DLD1 (cell line): ENCODE data around the gene PTGR1.
"Not testable (repeated sequence)": the region's sequence is repeated elsewhere in the genome, so short reads cannot be mapped to it uniquely, and the experiment has no call there.

Experiments
- in situ Hi-C: cut with HindIII; loops from 2 replicates; pipeline ENCODE4 v1.10.0; 2017; ENCODE audit warnings: low sequenced_read_pairs

Gene PTGR1

DNA sequence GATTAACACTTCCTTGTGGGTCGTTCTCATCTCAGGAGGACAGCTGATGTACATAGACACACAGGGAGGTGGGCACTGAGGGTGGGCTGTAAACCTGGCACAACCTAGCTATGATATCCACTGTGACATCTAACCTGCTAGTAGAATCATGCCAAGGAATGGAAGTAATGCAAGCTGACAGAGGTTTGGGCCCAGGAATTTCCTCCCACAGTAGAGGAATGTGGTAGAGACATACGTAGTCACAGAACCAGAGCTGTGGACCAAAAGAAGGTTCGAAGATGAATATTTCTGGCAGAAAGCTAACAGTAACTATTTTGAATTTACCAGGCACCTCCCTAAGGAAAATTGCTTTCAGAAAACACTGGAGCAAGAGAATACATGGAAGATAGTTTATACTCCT lies 16.5 kb upstream of the PTGR1 start:
- in situ Hi-C loops: no loop called here

DNA sequence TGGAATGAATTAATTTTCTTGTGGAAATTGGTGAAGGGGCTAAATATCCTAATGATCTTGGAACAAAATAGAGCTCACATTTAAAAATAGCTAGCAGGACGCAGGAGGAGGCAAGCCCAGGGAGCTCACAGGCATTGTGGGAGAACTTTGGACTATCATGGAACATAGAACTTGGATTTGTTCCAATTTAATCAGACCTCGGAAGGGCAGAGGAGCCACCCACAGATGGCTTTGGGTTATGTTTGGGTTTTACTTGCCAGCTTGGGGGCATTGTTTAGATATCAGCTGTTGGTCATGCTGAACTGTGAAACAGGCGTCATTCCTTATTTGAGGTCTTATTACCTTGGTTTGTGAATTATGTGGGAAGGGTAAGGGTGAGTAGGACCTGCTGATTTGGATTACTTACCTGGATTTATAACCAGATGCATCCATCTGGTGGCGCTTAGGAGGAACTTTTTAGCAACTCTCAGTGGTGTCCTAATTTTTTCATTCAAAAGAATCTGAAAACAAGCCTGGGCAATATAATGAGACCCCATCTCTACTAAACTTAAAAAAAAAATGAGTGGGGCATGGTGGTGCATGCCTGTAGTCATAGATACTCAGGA lies 14.1 kb upstream of the PTGR1 start:
- in situ Hi-C loops: no loop called here

DNA sequence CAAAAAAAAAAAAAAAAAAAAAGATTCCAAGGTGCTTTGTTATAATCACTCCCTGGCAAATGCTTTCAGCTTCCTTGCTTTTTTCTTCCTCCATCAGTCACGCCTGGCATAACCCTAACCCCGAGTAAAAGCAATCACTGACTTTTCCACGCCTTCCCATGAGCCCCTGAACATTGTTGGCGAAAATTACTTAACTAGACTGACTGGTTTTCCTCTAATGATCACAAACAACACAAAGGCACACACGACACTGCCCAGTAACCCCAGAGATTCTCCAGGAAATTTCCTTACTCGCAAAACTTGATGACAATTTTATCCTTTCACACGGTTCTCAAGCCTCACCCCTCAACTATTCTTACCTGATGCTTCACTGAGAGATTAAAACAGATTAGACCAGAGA lies 11.4 kb upstream of the PTGR1 start:
- in situ Hi-C loops: no loop called here

DNA sequence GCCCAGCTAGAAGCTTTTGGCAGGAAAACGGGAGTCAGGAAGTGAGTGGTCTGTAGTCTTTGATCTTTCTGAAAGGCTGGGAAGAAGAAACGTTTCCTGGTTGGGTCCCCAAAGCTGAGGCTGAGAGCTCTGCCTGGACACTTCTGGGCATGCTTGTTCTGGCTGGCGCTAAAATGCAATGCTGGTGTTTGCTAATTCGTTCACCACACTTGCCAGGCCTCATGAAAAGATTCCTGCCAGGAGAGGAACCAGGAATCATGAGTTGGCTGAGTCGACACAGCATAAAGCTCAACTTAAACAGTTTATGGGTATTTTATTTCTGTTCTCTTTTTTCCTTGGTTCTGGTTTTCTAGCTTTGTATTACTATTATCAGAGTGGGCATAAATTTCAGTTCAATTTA lies 10.7 kb upstream of the PTGR1 start:
- in situ Hi-C loops: no loop called here

DNA sequence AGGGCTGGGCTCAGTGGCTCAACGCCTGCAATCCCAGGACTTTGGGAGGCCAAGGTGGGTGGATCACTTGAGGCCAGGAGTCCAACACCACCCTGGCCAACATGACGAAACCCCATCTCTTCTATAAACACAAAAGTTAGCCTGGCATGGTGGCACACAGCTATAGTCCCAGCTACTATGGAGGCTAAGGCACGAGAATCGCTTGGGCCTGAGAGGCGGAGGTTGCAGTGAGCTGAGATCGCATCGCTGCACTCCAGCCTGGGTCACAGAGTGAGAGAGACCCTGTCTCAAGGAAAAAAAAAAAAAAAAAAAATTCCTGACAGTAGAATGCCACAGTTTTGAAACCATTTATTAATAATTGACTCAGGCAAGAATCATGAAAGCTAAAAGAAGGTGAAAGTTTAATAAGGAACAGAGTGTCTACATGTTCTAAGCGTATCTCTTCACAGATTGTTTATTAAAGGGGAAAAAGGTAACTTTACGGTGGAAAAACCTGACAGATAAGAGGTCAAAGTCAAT lies 5.7 kb upstream of the PTGR1 start:
- in situ Hi-C loops: no loop called here

DNA sequence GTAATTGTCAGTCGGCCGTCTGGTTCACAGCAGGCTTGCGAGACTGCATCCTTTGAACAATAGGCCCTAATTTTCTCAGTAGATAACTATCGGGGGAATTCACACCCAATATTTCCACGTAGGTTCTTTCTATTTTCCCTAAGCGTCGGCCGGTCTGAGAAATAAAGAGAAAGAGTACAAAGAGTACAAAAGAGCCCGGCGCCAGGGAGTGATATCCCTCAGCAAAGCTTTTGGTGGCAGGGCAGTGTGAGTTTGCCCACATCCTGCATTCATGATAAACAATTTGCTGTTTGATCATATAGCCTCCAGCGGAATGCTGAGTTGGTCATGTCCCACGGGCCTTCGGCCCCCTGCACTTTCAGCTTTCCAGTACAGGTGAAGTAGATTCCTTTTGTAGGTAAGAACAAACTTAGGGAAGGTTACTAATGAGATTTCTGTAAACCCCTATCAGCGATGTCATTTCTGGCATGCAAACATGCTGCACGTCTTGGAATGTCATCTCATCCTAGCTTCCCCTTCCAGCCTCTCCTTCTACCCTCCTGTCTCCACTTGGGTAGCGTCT lies 4.7 kb upstream of the PTGR1 start:
- in situ Hi-C loops: no loop called here

DNA sequence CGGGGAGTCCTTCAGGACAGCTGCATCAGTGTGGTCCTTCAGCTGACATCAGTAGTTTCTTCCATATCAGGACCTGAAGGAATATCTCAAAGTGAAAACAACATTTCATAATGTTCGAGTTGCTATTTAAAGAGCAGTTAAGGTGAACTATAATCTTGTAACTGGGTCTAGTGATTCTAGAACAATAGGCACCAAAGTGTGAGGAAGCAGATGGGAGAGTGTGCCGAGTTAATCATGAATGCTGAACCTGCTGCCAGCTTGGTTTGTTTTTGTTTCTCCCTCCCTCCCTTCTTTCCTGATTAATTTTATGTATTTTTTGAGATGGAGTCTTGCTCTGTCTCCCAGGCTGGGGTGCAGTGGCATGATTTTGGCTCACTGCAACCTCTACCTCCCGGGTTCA lies 3.6 kb upstream of the PTGR1 start:
- in situ Hi-C loops: no loop called here

DNA sequence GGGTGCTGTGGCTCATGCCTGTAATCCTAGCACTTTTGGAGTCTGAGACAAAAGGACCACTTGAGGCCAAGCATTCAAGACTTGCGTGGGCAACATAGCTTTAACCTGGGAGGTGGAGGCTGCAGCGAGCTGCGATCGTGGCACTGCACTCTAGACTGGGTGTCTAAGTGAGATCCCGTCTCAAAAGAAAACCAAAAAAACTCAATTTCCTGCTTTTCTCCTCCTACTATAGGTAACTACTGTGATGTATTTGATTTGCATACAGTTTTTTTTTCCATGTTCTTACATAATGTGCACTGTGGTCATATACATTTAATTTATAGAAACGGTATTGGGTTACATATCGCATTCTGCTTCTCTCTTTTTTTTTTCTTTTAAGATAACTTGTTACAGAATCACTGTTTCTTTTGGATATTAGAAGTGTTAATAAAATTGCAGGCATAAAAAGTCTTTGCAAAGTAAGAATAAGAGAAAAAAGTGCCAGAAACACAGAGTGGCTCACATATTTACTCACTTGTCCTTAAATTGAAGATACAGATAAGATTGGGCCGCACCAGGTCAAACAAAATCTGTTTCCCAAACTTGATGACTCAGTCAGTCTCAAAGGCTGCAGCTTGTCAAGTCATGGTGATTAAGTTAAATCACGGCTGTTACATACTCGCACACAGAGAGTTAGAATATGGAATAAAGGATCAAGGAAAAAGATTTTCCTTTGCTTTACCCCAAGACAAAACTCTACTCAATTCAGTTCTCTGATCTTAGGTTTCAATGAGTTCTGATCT lies 2.0 kb upstream of the PTGR1 start:
- in situ Hi-C loops: no loop called here

DNA sequence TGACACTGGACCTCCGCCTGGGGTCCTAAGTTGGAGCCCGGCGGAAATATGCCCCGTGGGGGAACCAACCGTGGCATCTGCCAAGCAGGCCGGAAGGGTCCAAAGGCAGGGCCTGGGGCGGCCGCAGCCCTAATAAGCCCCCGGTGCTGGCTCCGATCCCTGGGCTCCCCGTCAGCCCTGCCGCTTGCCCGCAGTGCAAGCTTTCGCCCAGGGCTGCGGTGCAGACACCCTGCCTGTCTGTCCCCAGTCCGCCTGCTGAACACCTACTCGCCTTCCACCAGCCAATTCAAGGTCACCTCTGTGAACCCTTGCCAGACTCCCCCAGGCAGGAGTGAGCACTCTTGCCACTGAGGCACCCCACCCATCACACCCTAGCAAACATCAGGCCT lies 502 bp upstream of the PTGR1 start:
- in situ Hi-C loops: loop anchor here (10.0 kb wide), 1 partner anchor 205 kb away; no protein-coding TSS in a partner anchor

DNA sequence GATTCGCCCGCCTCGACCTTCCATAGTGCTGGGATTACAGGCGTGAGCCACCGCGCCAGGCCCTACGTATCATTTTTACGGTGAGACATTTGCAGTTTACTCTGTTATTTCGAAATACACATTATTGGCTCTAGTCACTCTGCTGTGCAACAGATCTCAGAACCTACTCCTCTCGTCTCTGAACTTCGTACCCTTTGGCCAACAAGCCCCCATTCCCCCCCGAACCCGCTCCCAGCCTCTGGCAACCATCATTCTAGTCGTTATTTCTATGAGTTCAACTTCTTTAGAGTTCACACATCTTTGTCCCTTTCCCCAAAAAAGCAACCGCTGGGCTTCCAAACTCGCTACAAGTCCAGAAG lies 735 bp downstream of the PTGR1 start:
- in situ Hi-C loops: loop anchor here (10.0 kb wide), 1 partner anchor 204 kb away; no protein-coding TSS in a partner anchor

DNA sequence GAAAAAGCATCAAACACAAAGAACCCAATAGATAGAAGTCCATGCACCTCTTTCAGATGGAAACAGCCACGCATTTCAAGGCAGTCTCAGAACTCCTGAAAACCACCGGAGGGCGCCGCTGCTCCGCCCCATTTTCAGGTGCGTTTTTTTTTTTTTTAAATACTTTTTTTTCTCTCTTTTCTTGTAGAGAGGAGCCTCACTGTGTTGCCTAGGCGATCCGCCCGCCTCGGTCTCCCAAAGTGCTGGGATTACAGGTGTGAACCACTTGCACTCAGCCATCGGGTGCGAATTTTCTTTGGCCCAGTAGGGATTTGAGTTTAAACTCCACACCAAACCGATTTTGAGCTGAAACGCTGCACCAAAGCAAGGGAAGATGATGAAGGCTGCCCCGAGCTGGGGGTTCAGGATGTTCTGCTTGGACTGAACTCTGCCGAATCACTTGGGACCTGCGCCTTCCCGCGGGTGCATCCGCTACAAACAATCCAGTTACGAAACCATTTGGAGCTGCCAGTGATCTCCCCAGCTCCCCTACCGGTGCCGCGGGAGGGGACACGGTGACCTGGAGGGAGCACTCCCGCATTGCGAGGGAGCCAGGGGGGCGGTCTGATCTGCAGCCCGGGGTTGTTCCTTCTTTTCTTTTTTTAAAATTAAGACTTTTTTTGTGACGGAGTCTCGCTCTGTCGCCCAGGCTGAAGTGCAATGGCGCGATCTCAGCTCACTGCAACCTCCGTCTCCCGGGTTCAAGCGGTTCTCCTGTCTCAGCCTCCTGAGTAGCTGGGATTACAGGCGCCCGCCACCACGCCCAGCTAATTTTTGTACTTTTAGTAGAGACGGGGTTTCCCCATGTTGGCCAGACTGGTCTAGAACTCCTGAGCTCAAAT lies 1.4 kb downstream of the PTGR1 start:
- in situ Hi-C loops: loop anchor here (10.0 kb wide), 1 partner anchor 203 kb away; no protein-coding TSS in a partner anchor

DNA sequence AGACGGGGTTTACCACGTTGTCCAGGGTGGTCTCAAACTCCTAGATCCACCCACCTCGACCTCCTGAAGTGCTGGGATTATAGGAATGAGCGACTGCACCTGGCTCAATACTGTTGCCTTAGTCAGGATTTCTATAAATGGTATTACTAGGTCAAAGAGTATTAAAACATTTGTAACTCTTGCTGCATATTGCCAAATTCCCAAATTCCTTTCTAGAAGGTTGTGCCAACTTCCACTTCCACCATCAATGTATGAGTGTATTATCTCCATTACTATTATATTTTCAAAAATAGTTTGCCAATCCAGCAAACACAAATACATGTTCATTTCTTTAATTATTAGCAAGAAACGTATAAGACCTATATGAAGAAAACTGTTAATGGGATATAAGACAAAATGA lies 10.6 kb downstream of the PTGR1 start:
- in situ Hi-C loops: no loop called here

DNA sequence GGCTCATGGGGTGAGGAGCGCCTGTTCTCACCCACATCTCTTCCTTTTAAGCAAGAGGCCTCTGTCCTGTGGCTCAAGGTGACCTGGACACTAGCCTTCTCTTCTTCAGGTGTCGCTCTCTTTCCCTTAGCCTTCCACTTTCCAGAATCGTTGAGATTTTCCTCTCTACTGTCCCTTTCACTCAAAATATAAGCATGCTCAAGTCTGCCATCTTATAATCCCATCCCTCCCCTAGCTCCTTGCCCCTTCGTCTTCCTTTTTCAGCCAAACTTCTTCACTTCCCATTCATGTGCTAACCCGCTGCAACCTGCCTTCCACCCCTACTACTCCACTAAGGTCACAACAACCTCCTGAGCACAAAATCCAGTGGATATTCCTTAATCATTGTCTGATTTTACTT lies 13.1 kb downstream of the PTGR1 start:
- in situ Hi-C loops: no loop called here

DNA sequence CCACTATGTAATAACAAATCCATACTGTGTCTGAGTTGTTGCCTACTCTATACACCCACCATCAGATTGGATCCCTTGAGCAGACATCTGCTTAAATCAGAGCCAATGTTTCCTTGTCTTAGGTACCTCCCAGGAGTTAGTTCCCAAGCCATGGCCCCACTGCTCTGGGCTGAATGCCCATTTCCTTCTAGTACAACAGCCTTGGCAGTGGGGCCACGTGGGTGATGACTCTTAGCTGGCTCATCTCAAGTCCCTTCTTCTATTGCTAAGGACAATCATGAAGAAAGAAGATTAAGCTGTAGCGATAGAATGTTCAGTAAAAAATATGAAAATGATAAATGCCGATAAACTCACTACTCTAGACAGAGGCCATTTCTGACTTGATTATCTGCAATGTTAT lies 16.6 kb downstream of the PTGR1 start:
- in situ Hi-C loops: no loop called here

DNA sequence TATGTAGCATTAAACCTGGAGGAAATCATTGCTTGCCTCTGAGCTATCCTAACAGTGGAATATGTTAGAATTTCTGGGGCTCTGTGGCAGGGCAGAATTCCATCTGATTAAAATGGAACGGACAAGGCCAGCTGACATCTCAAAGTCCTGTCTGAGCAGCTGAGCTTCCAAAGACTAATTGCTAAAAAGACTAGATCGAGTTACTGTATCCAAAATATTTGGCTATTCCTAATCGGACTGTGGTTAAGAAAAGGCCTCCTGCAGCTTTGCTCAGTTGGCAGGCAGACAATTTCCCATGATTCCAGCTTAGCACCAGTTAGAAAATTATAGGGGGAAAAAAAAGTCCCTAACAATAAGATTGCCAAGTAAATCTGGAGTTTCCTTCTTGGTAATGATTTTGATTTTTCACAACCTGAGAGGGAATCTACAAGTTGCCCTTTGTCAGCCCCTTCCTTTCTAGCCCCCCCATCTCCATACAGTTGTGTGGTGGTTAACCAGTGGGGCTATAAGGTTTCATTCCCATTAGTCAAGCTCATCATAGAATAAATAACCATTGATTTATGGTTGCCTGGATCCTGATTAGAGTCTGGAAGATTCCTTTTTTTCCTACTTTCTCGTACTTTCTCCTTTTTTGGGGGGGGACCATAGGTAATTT lies 26.4 kb downstream of the PTGR1 start:
- in situ Hi-C loops: no loop called here

DNA sequence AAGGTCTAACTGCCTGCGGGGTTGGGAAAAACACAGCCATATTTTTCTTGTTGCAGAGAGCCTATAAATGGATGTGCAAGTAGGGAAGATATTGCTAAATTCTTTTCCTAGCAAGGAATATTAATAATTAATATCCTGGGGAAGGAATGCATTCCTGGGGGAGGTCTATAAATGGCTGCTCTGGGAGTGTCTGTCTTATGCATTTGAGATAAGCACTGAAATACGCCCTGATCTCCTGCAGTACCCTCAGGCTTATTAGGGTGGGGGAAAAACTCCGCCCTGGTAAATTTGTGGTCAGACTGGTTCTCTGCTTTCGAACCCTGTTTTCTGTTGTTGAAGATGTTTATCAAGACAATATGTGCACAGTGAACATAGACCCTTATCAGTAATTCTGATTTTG lies 31.3 kb downstream of the PTGR1 start:
- in situ Hi-C loops: not testable (repeated sequence)

DNA sequence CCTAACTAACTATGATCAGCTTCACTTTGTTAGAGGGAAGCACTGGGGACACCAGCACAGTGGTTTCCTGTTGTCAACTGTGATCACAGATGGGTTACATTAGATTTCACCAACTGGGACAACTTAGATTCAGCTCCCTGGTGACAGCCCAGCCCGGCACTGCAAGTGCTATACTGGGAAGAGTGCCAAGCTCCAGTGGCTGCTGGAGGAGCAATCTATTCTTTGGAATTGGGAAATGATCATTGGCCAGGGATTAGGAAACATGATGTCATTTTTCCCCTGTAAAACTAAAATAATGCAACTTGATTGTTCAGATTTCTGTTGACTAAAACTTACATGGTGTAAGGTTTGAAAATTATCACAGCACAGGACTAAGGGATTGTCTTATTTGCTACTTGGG lies 33.2 kb downstream of the PTGR1 start:
- in situ Hi-C loops: no loop called here

DNA sequence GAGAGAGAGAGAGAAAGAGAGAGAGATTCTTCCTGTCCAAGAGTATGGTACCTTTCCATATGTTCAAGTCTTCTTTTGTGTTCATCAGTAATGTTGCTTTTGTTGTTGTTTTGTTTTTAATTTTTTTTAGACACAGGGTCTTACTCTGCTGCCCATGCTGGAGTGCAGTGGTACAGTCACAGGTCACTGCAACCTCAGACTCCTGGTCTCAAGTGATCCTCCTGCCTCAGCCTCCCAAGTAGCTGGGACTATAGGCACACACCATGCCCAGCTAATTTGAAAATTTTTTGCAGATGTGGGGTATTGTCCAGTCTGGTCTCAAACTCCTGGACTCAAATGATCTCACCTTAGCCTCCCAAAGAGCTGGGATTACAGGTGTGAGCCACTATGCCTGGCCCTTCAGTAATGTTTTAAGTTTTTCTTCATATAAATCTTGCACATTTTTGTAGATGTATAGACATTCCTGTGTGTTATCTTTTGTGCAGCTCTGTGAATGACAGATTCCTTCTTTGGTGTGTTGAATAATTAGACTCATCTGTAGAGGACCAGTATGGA lies 38.2 kb downstream of the PTGR1 start:
- in situ Hi-C loops: no loop called here

DNA sequence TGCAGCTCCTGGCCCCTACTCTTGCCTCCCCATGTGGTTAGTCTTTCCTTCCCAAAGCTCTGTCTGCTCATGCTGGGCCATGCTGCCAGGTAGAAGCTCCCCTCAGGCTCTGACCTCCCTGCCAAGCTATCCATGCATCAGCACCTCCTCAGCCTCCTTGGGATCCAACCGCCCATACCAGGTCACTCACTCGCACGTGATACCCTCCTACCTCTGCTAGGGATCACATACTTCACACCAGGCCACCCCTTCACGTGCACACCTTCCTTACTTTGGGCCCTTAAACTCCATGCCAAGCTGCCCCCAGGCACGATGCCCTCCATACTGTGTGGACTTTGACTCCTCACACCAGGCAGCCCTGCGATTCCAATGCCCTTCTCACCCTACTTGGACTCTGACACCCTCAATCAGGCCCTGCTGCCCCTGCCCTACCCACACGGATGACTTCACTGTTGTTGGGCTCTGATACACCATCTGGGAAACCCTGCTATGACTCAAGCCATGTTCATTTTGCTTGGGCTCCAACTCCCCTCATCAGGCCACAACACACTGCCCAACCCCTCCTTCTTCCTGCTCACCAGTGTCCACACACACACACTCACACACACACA lies 40.3 kb downstream of the PTGR1 start:
- in situ Hi-C loops: no loop called here

DNA sequence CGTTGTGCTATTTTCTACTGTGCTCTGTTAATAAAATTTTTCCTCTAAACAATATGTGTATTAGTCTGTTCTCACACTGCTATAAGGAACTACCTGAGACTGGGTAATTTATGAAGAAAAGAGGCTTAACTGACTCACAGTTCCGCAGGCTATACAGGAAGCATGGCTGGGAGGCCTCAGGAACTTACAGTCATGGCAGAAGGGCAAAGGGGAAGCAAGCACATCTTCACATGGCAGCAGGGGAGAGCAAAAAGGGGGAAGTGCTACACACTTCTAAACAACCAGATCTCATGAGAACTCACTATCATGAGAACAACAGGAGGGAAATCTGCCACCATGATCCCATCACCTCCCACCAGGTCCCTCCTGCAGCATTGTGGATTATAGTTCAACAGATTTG lies 44.0 kb downstream of the PTGR1 start:
- in situ Hi-C loops: not testable (repeated sequence)
